GM12878 (cell line): ENCODE measurements around the gene MAPK8IP1. TPM values are rescaled to one million over a fixed set of nuclear protein-coding genes. Genes with fewer than 3 reads are reported as not detected.

Experiments used
- BHLHE40 ChIP-seq, 2 experiments: fragments of 450-650 bp in 1 of 2; IDR thresholded peaks; 2 replicates each; pipeline ENCODE4 v1.6.1; 2011 to 2017; ENCODE audit warnings: low read depth in 2 of 2, borderline replicate concordance in 1 of 2, improper control_type of control experiment in 1 of 2, low read length in 1 of 2, mild to moderate bottlenecking in 1 of 2
- BMI1 ChIP-seq: fragments of 450-650 bp; IDR thresholded peaks from 2 replicates; pipeline ENCODE4 v1.6.1; 2016; ENCODE audit warnings: mild to moderate bottlenecking, moderate library complexity, borderline replicate concordance
- CTCF ChIP-seq, 3 experiments: IDR thresholded peaks in 2 of 3; conservative IDR thresholded peaks in 1 of 3; 2 replicates each; pipeline ENCODE4 v1.5.1; 2011; ENCODE audit warnings: low read depth in 3 of 3, low read length in 3 of 3, mild to moderate bottlenecking in 3 of 3, control low read depth in 2 of 3, moderate library complexity in 2 of 3, inconsistent platforms in 1 of 3, mixed read lengths in 1 of 3; ENCODE audit not compliant: control insufficient read depth in 2 of 3, insufficient read depth in 1 of 3; ENCODE audit errors: extremely low read depth in 1 of 3
- E4F1 ChIP-seq: fragments of 450-650 bp; IDR thresholded peaks from 2 replicates; pipeline ENCODE4 v1.6.1; 2018; ENCODE audit warnings: borderline replicate concordance, mild to moderate bottlenecking; ENCODE audit not compliant: partially characterized antibody
- ETV6 ChIP-seq, 2 experiments: fragments of 450-650 bp in 1 of 2; IDR thresholded peaks in 1 of 2; conservative IDR thresholded peaks in 1 of 2; 2 replicates each; pipeline ENCODE4 v1.6.1; 2014; ENCODE audit warnings: antibody characterized with exemption in 1 of 2, borderline replicate concordance in 1 of 2, low read depth in 1 of 2, mild to moderate bottlenecking in 1 of 2, moderate library complexity in 1 of 2
- MYB ChIP-seq: fragments of 150-350 bp; IDR thresholded peaks from 2 replicates; pipeline ENCODE4 v1.6.1; 2014; ENCODE audit warnings: mild to moderate bottlenecking, low read depth, low read length, borderline replicate concordance
- PKNOX1 ChIP-seq: fragments of 450-650 bp; IDR thresholded peaks from 2 replicates; pipeline ENCODE4 v1.6.1; 2016; ENCODE audit warnings: mild to moderate bottlenecking
- RB1 ChIP-seq: fragments of 450-650 bp; formaldehyde crosslinking; IDR thresholded peaks from 2 replicates; pipeline ENCODE4 v1.6.1; 2017; ENCODE audit warnings: mild to moderate bottlenecking, borderline replicate concordance
- TCF7 ChIP-seq: IDR thresholded peaks from 2 replicates; pipeline ENCODE4 v1.6.1; 2014; ENCODE audit warnings: antibody characterized with exemption, borderline replicate concordance
- ZNF274 ChIP-seq: IDR thresholded peaks from one replicate; pipeline ENCODE4 v1.8.0; 2011; ENCODE audit not compliant: insufficient read length, insufficient read depth
- polyA plus RNA-seq, 11 experiments: library from polyadenylated mRNA; depleted of rRNA in 4 of 11; unstranded in 6 of 11; stranded (reverse) in 5 of 11; fragments of >200 nt; fragmentation: Nextera tagmentation in 4 of 11; fragmentation: Illumina TruSeq in 1 of 11; extraction: Ambion mirVana in 4 of 11; extraction: Trizol in 1 of 11; gene quantifications; 1 replicate in 1 of 11; 2 replicates in 10 of 11; pipeline versions ENCODE4 v1.2.1 to v1.2.3, GENCODE V29; 2011 to 2016; ENCODE audit warnings: inconsistent platforms in 2 of 11, missing spikeins in 2 of 11, low read depth in 1 of 11
- total RNA-seq, 4 experiments: library from RNA; depleted of rRNA in 3 of 4; stranded (reverse); fragments of >200 nt in 3 of 4; fragmentation: Illumina TruSeq in 1 of 4; extraction: Trizol in 1 of 4; gene quantifications; 2 replicates each; pipeline versions ENCODE4 v1.2.1 to v1.2.3, GENCODE V29; 2013 to 2021
- TF ChIP-seq, protein P1 (sequence below): fragments of 450-650 bp; IDR thresholded peaks from 2 replicates; pipeline ENCODE4 v1.6.1; 2016; ENCODE audit warnings: mild to moderate bottlenecking
- TF ChIP-seq, protein P2 (sequence below): fragments of 450-650 bp; formaldehyde crosslinking; IDR thresholded peaks from 2 replicates; pipeline ENCODE4 v1.4.0; 2022; ENCODE audit warnings: mild to moderate bottlenecking, moderate library complexity

Gene MAPK8IP1
- total and polyA plus RNA-seq, 10 of the 15 experiments (the other 5 are each of a cell fraction or from before 2014, with no cell fraction given) = 0.04 to 0.44 (median 0.11) TPM; not detected in 2

- no peak for TF ChIP-seq E4F1
- peak; percentile 67 to 95 for TF ChIP-seq BHLHE40 (IDR thresholded peaks at IDR 0.05; ENCODE audit: borderline replicate concordance in 1 of 2, low read depth in 2 of 2, low read length in 1 of 2)
- TF ChIP-seq RB1 = no peak
- no peak for TF ChIP-seq ZNF274
- TF ChIP-seq CTCF (IDR thresholded peaks at IDR 0.05 in 2 of 3, conservative IDR thresholded peaks at IDR 0.05 in 1 of 3; ENCODE audit: control insufficient read depth in 2 of 3, extremely low read depth in 1 of 3, insufficient read depth in 1 of 3, low read depth in 3 of 3, low read length in 3 of 3) = no peak
- no peak for TF ChIP-seq PKNOX1
- TF ChIP-seq ETV6 (conservative IDR thresholded peaks at IDR 0.05 in 1 of 2, IDR thresholded peaks at IDR 0.05 in 1 of 2; ENCODE audit: borderline replicate concordance in 1 of 2, low read depth in 1 of 2) = no peak
- TF ChIP-seq, protein P1, sequence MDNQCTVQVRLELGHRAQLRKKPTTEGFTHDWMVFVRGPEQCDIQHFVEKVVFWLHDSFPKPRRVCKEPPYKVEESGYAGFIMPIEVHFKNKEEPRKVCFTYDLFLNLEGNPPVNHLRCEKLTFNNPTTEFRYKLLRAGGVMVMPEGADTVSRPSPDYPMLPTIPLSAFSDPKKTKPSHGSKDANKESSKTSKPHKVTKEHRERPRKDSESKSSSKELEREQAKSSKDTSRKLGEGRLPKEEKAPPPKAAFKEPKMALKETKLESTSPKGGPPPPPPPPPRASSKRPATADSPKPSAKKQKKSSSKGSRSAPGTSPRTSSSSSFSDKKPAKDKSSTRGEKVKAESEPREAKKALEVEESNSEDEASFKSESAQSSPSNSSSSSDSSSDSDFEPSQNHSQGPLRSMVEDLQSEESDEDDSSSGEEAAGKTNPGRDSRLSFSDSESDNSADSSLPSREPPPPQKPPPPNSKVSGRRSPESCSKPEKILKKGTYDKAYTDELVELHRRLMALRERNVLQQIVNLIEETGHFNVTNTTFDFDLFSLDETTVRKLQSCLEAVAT = peak; percentile 46; the same call in 1 of the 2 replicates
- TF ChIP-seq BMI1 = peak; percentile 91
- TF ChIP-seq, protein P2, sequence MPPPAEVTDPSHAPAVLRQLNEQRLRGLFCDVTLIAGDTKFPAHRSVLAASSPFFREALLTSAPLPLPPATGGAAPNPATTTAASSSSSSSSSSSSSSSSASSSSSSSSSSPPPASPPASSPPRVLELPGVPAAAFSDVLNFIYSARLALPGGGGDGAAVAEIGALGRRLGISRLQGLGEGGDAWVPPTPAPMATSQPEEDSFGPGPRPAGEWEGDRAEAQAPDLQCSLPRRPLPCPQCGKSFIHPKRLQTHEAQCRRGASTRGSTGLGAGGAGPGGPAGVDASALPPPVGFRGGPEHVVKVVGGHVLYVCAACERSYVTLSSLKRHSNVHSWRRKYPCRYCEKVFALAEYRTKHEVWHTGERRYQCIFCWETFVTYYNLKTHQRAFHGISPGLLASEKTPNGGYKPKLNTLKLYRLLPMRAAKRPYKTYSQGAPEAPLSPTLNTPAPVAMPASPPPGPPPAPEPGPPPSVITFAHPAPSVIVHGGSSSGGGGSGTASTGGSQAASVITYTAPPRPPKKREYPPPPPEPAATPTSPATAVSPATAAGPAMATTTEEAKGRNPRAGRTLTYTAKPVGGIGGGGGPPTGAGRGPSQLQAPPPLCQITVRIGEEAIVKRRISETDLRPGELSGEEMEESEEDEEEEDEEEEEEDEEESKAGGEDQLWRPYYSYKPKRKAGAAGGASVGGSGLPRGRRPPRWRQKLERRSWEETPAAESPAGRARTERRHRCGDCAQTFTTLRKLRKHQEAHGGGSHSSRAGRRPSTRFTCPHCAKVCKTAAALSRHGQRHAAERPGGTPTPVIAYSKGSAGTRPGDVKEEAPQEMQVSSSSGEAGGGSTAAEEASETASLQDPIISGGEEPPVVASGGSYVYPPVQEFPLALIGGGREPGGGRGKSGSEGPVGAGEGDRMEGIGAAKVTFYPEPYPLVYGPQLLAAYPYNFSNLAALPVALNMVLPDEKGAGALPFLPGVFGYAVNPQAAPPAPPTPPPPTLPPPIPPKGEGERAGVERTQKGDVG (CRISPR knock-in tag) = no peak
- no peak for TF ChIP-seq MYB
- no peak for TF ChIP-seq TCF7
Measured at GRCh38 chr11:45899448-45900174, 14.2 kb downstream of the MAPK8IP1 start (continued).
